H1 (cell line): Measurements from ENCODE around the gene RPL3. TPM values are rescaled to one million over a fixed set of nuclear protein-coding genes. Genes with fewer than 3 reads are reported as not detected.
A peak's percentile ranks its signal among the peaks of the same experiment; 100 is the strongest.

ENCODE experiments used
- BRCA1 ChIP-seq: IDR thresholded peaks from 2 replicates; pipeline ENCODE4 v1.6.1; 2012; ENCODE audit warnings: low read depth, low read length, improper control_type of control experiment
- CHD7 ChIP-seq: fragments of 300-600 bp; sonication (generic); IDR thresholded peaks from 2 replicates; pipeline ENCODE4 v1.7.1; 2012; ENCODE audit warnings: low read length, moderate library complexity, mild to moderate bottlenecking, inconsistent platforms; ENCODE audit not compliant: insufficient replicate concordance
- CTCF ChIP-seq, 3 experiments: IDR thresholded peaks; 1 replicate in 2 of 3; 2 replicates in 1 of 3; pipeline versions ENCODE4 v1.5.1 to v1.6.1; 2011; ENCODE audit warnings: low read length in 3 of 3, mild to moderate bottlenecking in 3 of 3, inconsistent platforms in 2 of 3, low read depth in 1 of 3, moderate library complexity in 1 of 3; ENCODE audit not compliant: insufficient read depth in 1 of 3; ENCODE audit errors: control extremely low read depth in 1 of 3
- JUND ChIP-seq: IDR thresholded peaks from 2 replicates; pipeline ENCODE4 v1.6.1; 2011; ENCODE audit warnings: mild to moderate bottlenecking, improper control_type of control experiment, low read length
- POLR2A ChIP-seq, 2 experiments: IDR thresholded peaks; 1 replicate in 1 of 2; 2 replicates in 1 of 2; pipeline ENCODE4 v1.6.1; 2011; ENCODE audit warnings: low read depth in 2 of 2, low read length in 2 of 2, mild to moderate bottlenecking in 2 of 2; ENCODE audit errors: control extremely low read depth in 1 of 2
- POLR2AphosphoS5 ChIP-seq: IDR thresholded peaks from 2 replicates; pipeline ENCODE4 v1.6.1; 2011; ENCODE audit warnings: low read depth, low read length
- SP1 ChIP-seq: IDR thresholded peaks from 2 replicates; pipeline ENCODE4 v1.6.1; 2011; ENCODE audit warnings: low read depth, low read length
- YY1 ChIP-seq: IDR thresholded peaks from 2 replicates; pipeline ENCODE4 v1.6.1; 2011; ENCODE audit warnings: low read depth, mild to moderate bottlenecking, low read length
- polyA plus RNA-seq, 7 experiments: library from polyadenylated mRNA; depleted of rRNA in 3 of 7; stranded (reverse) in 5 of 7; unstranded in 2 of 7; fragments of >200 nt in 5 of 7; fragments of 200-250 nt in 2 of 7; gene quantifications; 1 replicate in 5 of 7; 2 replicates in 1 of 7; 4 replicates in 1 of 7; pipeline versions ENCODE4 v1.2.1 to v1.2.3, GENCODE V29; 2011 to 2013; ENCODE audit warnings: missing spikeins in 2 of 7, mixed read lengths in 2 of 7
- total RNA-seq: library from RNA; stranded (reverse); fragmentation: NEBNext Ultra II Directional; extraction: Animal tissue kit (Norgen Biotek cat#: 25700); gene quantifications from 2 replicates; pipeline ENCODE4 v1.2.1, GENCODE V29; 2021

Gene RPL3
- total and polyA plus RNA-seq, 2 of the 8 experiments (the other 6 are each of a cell fraction or from before 2014, with no cell fraction given) = 2,865 to 5,466 TPM

- TF ChIP-seq CHD7 (peak; percentile 19), YY1 (0 out of 2 replicates have a peak, but pooled peaks have one; percentile 44), SP1 (no peak), CTCF (IDR thresholded peaks at IDR 0.05; ENCODE audit: control extremely low read depth in 1 of 3, insufficient read depth in 1 of 3, low read depth in 1 of 3, low read length in 3 of 3) (peak; percentile 54 to 84 (median 80)), JUND (peak; percentile 83), POLR2A (IDR thresholded peaks at IDR 0.05; ENCODE audit: control extremely low read depth in 1 of 2, low read depth in 2 of 2, low read length in 2 of 2) (peak in 1 of 2 experiments; percentile 76; a peak in 2 of 3 replicates), POLR2AphosphoS5 (peak; percentile 82), BRCA1 (no peak)
Observed at GRCh38 chr22:39316440-39317083, 2.9 kb downstream of the RPL3 start (continued).
